ENCODE data around the gene ITPR2.

ITPR2 gene

GRCh38 chr12:26410689-26411088, 422.3 kb downstream of the ITPR2 start:
- H3K4me3 ChIP-seq (ENCODE audit: low read depth, low read length): no peak overlapping the region
- H3K9me3 ChIP-seq: no peaks in the 10 kb centered on the region
- H3K4me1 ChIP-seq: no peaks in the 10 kb centered on the region
- DNase-seq: no peak
- H3K27me3 ChIP-seq: no peaks in the 10 kb centered on the region; the same call in 1 of the 2 replicates
- TF ChIP-seq CTCF (IDR thresholded peaks at IDR 0.05; ENCODE audit: low read depth, low read length): no peak
- no peaks in the 10 kb centered on the region for H3K36me3 ChIP-seq

- TF ChIP-seq CTCF (IDR thresholded peaks at IDR 0.05; ENCODE audit: low read depth, low read length): no peak
- no peaks in the 10 kb centered on the region for H3K27me3 ChIP-seq
- no peaks in the 10 kb centered on the region for H3K36me3 ChIP-seq
- H3K4me3 ChIP-seq (ENCODE audit: low read depth, low read length): no peak overlapping the region
- no peaks in the 10 kb centered on the region for H3K9me3 ChIP-seq
- DNase-seq: no peak
- H3K4me1 ChIP-seq: no peaks in the 10 kb centered on the region
Measured at GRCh38 chr12:26406813-26407212, 426.2 kb downstream of the ITPR2 start.

GRCh38 chr12:26406391-26406790, 426.6 kb downstream of the ITPR2 start:
- Histone ChIP-seq H3K4me1 (no peaks in the 10 kb centered on the region), H3K9me3 (no peaks in the 10 kb centered on the region), H3K4me3 (ENCODE audit: low read depth, low read length) (no peak overlapping the region), H3K27me3 (no peaks in the 10 kb centered on the region; the same call in 1 of the 2 replicates), H3K36me3 (no peaks in the 10 kb centered on the region)
- DNase-seq: no peak
- no peak for TF ChIP-seq CTCF (IDR thresholded peaks at IDR 0.05; ENCODE audit: low read depth, low read length)

- no peaks in the 10 kb centered on the region for H3K4me1 ChIP-seq
- no peaks in the 10 kb centered on the region; the same call in 1 of the 2 replicates for H3K27me3 ChIP-seq
- no peak for DNase-seq
- no peaks in the 10 kb centered on the region for H3K36me3 ChIP-seq
- H3K4me3 ChIP-seq (ENCODE audit: low read depth, low read length): no peak overlapping the region
- no peak for TF ChIP-seq CTCF (IDR thresholded peaks at IDR 0.05; ENCODE audit: low read depth, low read length)
- no peaks in the 10 kb centered on the region for H3K9me3 ChIP-seq
Measured at GRCh38 chr12:26403601-26404000, 429.4 kb downstream of the ITPR2 start.

- Histone ChIP-seq H3K4me3 (ENCODE audit: low read depth, low read length) (no peak overlapping the region), H3K27me3 (no peaks in the 10 kb centered on the region; the same call in 1 of the 2 replicates), H3K36me3 (no peaks in the 10 kb centered on the region), H3K9me3 (no peaks in the 10 kb centered on the region), H3K4me1 (no peaks in the 10 kb centered on the region)
- no peak; the same call in 1 of the 2 replicates for TF ChIP-seq CTCF (IDR thresholded peaks at IDR 0.05; ENCODE audit: low read depth, low read length)
- no peak for DNase-seq
Measured at GRCh38 chr12:26402648-26403047, 430.3 kb downstream of the ITPR2 start.

GRCh38 chr12:26401874-26402273, 431.1 kb downstream of the ITPR2 start:
- Histone ChIP-seq H3K4me3 (ENCODE audit: low read depth, low read length) (no peak overlapping the region), H3K36me3 (no peaks in the 10 kb centered on the region), H3K4me1 (no peaks in the 10 kb centered on the region), H3K27me3 (no peaks in the 10 kb centered on the region; the same call in 1 of the 2 replicates), H3K9me3 (no peaks in the 10 kb centered on the region)
- DNase-seq: no peak
- no peak for TF ChIP-seq CTCF (IDR thresholded peaks at IDR 0.05; ENCODE audit: low read depth, low read length)
